ENCODE measurements around the gene WDR64.

Gene WDR64

DNA sequence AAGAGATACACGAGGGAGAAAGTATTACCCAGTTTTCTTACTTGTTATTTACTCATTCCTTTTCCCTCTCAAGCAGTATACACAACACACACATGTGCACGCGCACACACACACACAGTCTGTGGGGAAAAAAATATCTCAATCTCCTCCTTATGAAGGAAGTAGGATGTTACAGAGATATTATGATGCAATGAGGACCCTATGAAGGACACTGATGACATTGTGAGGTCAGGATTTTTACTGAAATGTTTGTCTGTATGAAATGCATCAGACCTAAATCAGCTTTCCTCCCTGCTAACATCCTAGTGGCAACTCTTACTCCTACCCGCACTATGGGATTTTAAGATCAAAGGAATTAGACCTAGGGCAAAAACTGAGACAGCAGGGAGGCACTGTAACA is at the start of gene WDR64:
TSS of gene WDR64 (plus strand) at position 270 of the 400 bp plus-strand sequence. CDS start 204 bp downstream, outside the sequence.
- DNase-seq: no peak

DNA sequence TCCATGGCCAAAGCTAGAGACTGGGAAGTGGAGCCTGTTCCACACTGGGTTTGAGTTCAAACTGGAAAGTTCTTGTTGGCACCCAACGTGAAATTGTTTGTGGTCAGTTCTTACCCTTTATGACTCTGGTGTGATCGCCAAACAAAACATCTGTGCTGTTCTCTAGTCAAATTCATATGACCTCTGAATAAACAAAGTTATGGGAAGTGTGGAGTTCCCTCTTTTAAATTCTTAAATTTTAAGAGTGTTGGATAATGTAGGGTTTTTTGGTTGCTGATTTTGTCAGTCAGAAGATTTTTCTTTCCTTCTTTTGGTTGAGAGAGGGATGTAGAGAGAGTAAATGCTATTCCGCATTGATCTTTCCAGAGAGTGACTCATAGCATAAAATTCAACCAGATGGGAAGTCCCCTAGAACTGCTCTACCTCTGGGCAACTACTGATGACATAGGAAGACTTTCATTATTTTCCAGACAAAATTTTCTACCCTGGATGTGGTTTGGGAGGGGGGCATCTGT is 48.3 kb upstream of the WDR64 start:
- DNase-seq: no peak

DNA sequence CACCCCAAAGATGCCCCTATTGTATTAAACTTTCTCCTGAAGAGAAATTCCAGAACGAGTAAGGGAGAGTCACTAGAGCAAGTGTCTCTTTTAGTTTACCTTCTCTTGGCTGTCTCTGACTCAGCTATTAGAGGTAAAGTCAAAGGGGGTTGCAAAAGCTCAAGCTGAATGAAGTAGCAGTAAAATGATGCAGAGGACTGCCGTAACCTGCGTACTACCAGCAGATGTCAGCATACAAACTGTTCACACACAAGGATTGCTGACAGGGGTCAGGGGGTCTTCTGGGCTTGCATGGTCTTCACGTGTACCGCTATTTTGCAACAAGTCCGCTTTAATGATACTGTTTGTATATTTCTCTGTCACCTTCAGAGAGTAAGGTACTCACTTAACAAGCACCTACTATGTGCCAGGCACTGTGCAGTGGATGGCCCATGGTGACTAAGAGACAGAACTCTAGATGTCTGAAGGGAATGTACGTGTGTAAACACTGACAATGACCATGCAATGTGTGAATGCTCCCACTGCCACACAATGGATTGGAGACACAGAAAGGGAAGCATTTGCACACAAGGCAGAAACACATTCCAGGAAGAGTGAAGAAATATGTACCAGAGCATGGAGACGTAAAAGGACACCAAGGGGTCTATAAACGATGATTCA is 46.8 kb upstream of the WDR64 start:
- DNase-seq: no peak

DNA sequence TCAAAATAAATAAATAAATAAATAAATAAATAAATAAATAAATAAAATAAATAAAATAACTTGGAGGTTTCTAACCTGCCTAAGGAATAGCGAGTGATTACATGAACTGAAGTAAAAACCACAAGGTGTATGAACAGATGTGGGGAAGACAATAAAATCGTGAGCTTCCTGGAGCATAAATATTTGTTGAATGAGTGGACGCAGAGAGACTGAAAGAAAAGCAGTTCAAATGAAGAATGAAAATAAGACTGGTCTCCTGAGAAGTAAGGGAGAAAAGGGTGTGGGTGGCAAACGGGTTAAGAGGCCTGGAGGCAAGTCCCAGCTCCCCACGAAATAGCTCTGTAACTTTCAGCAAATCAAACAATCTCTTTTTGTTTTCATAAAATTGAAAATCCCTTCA is 45.5 kb upstream of the WDR64 start:
- no peak for DNase-seq

DNA sequence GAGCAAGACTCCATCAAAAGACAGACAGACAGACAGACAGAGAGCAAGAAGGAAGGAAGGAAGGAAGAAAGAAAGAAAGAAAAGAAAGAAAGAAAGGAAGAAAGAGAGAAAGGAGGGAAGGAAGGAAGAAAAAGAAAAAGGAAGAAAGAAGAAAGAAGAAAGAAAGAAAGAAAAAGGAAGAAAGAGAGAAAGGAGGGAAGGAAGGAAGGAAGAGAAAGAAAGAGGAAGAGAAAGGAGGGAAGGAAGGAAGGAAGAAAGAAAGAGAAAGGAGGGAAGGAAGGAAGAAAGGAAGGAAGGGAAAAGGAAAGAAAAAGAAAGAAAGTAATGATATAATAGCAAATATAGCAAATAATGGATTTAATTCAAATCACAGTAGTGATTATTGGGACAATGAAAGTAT is 44.6 kb upstream of the WDR64 start:
- DNase-seq: no peak

DNA sequence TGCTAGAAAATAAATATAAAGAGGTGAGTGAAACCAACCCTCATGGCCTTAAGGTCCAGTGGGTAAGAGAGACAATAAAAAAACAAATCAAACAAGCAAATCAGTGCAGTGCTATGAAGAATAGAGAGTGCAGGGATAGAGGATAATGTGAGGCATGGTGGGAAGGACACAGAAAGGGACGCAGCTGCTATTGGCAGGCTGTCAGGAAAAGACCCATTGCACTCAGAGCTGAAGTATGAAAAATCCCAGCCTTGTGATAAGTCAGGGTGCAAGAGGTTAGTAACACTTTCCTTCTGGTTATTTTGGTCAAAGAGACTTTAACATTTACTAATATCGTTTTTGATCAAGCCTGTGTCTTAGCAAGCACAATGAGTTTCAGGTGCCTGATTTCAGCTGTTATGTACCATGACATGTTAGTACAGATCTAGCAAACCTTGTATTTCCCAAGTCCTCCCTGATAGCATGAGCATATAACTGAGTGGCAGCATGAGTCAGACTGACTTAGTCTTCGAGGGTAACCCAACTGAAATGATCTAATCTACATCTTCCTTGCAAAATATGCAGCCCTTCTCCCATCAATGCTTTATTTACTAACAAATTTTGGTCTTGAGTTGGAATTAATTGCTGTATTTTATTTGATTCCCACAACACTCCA is 43.6 kb upstream of the WDR64 start:
- no peak for DNase-seq

DNA sequence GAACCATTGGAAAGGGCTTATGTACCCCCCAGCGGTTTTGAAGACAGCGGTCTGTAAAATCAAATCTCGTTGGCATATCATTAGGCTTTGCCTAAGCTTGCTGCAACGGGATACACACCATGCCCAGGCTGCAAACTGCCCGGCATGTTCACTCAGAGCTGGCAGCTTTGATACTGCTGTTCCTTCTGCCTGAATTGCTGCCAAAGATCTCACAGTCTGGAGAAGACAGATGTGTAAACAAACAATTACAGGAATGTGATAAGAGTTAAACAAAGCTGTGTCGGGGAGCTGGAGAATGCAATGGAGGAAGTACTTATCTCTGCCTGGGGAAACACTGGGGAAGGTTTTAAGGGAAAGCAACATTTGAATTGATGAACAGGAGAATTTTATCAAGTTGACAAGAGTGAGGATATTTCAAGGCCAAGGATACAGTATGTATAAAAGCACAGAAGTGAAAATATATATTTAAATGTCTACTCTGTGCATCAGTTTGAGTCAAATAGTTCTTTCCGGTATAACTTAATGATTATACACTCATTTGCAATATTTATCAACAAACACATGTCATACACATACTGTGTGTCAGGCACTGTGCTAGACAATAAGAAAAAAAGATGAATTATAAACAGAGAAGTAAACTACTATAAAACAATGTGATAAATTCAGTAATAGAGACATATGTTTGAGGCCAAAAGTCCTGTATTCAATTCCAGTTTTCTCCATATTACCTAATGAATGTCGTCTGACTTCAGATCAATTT is 41.8 kb upstream of the WDR64 start:
- peak; percentile 55 for DNase-seq

DNA sequence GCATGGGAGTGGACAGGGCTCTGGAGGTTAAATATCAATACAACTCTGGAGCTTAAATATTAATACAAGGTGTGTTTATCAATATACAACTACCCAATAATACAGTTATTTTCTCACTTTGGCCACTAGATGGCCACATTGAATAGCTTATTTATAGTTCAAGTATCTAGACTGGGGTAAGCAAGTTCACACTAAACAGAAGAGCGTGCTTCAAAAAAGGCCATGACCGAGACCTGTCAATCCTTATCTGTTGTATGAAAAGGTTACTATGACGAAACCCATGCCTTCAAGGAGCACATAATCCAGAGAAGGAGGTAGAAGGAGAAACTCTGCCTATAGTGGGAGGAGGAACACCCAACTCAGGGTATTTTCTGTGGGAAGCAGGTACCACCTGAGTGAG is 41.0 kb upstream of the WDR64 start:
- peak; percentile 71 for DNase-seq

DNA sequence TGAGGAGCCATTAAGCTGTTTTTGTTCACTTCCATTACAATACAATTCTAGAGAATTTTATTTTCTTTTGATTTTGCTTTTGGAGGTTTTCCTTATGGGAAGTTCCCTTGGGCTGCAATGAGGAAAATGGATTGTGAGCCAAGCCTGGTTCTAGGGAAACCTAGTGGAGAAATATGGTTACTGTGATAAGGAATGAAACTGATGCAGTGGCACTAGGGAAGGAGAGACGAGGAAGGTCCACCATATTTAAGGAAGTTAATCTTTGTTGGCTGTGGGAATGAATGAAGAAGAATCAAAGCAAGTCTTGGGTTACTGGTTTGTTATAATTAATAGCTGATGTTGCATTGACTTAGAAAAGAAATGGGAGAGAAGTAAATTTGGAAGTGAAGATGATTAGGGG is 40.3 kb upstream of the WDR64 start:
- no peak for DNase-seq

DNA sequence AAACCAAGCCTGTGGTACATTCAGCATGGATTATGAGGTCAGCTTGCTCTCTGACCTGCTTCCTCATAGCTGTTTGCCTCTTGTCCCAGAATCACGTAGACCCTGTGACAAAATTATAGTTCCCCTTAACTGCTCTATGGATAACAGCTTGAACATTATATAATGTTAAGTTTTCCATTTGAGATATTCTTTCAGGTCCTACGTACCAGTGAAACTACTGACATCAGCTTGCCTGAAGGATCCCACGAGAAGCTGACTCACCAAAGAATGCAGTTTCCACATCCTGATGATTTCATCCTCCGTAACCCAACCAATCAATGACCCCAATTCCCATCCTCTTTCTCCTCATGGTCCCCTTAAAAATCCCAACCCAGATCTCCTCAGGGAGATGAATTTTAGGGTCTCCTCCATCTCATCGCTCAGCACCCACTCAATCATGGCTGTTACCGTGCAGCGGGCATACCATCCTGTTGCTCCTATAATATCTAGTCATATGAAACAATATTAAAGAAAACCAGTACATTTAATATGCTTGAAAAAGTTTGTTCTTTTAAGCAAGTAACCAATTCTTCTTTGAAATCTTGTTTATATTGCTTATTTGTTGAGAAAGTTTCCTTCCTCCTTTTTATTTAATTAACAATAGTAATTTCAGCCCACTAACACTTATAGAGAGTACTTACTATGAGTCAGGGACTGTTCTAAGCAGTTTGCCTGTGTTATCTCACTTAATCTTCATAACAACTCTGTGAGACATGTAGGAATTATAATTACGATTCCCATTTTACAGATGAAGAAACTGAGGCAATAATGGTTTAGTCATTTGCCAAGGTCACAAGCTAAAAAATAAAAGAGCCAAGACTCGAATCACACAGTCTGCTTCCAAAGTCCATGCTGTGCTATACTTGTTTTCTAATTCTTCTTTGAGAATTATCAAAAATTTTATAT is 39.3 kb upstream of the WDR64 start:
- DNase-seq: no peak

DNA sequence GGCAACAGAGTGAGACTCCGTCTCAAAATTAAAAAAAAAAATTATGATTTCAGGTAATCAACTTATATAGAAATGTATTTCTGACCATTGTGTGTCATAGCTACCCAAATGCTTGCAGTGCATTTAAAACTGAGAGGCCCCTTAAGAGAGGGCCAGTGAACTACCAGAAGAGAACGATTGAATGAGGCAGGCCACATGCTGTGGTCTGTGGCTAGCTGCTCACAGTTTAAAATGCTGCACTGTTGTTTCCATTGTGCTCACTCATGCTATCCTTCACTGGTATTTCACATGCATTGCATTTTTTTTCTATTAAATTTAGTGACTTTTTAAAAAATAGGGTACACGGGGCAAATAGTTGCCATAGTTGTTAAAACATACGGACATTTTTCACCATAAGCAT is 37.9 kb upstream of the WDR64 start:
- no peak for DNase-seq

DNA sequence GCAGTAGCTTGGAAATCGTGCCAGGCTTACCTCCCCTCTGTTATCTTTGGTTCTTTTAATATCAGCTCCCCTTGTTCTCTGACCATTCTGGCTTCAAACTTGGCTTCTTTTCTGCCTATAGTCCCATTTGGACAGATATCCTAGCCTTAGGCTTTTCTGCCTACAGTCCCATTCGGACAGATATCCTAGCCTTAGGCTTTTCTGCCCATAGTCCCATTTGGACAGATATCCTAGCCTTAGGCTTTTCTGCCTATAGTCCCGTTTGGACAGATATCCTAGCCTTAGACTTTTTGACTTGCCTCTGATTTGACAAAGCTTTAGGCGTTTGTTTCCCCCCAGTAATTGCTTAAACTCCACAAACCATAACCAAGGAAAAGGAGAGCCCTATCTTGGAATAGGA is 37.5 kb upstream of the WDR64 start:
- DNase-seq: no peak

DNA sequence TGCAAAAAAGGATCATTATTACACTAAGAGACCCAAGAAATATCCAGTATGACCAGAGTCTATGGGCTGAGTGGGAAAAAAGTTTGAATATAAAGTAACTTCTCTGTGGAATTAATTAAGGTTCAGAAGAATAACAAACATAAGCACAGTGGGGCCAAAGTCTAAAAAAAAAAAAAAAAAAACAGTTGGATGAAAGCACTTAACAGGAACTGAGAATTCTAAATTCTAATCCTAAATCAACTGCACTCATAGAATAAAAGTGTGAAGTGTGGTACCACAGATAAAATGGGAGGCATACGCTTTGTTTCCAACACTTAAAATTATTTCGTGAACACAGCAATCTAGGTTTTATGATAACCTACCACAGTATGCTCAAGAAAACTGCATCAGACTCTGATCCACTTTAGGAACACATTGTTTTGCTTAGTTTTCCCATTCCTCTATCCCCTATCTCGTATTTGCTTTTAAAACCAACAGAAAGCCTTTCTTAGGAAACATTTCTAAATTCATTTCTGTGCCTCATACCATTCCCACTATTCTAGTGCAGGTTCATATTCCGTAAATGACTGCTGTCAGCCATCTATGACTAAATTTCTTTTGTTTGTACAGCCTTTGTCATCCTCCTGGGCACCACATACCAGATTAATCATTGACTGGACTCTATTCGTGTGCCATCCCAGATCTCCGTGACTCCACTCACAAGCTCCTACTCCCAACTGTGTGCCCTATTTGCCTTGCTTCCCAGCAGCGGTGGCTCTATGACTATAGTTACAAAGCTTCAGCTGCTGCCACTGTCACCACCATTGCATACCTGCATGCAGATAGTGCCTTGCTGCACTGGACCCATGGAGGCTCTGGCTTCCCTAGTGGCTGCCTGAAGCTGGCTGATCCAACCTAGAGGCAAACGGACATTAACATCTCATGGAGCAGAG is 36.8 kb upstream of the WDR64 start:
- no peak for DNase-seq

DNA sequence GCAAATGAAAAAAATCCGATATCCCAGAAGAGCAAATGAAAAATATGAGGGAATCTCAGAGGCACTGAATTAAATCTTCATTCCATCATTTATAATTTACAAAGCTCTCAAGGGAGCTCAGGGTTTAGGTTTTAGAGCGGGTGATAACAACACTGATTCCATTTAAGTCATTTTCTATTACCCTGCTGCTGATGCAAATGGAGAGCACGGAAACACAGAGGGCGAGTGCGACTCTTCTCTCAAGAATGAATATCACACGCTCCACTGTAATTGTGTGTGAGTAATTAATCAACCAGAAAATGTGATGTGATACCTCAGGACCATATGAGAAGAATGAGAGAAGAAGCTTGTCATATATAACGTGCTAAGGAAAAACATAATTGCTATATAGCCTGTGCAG is 34.7 kb upstream of the WDR64 start:
- no peak for DNase-seq

DNA sequence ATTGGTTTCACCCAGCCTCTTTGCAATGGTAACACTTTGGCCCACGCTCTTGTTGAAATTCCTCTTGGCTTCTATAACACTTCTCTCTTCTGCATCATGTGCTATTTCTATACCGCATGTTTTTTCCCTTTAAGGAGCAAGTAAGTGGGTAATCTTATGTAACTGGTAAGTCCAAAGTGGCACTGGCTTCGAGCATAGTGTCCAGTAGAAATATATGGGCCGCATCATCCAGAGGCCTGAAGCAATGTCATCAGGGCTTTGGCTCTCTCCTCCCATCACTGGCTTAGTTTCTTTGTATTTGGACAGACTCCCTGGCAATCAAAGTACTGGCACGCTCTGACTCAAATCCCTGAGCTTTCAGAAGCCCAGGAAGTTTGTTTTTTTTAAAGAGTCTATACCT is 29.4 kb upstream of the WDR64 start:
- no peak for DNase-seq

DNA sequence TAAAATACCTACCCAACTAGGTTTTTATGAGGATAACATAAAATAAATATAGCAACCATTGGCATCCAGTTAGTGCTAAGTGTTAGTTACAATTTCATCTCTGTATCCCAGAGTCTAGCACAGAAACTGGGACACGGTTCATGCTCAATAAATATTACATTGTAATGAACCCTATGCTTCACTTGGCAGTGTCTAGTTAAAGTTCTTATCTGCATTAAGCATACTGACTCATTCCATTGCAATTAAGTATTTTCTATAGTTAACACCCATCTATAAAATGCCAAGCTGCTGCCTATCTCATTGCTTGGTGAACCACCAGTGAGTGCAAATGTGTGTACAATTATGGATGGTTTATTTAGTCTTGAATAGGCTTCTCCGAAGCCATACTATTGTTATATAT is 27.1 kb upstream of the WDR64 start:
- no peak for DNase-seq

DNA sequence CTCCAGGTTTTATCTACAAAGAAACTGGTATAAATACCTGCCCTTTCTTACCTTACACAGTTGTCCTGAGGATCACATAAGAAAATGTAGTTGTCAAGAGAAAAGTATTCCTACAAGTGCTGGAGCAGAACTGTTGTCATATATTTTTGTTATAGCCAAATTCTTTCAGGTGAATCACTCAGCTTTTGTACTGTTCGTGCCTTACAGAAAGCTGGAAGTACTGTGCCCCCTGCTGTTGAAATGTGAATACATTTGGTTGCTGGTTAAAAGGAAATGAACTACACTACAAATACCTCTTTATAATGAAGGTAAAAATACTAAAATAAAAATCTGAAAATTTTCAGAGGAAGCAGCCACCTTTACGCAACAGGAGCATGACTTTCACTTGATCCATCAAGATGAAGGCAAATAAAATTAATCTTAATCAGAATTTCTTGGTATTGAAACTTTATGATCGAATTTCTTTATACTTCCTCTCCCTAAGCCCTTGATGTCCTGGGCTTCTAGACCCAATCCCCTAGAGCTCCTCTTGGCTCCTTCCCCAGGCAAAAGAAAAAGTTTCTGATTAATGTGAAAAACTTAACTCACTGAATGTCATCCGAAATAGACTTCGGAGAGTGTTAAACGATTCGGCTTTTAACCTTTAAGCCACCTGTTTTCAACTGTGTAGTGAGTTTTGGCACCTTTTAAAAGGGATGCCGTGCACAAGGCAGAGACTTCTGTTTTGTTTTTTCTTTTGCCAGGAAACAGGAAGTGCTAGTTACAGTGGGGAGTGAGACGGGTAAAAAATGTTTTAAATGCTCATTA is 24.4 kb upstream of the WDR64 start:
- DNase-seq: no peak

DNA sequence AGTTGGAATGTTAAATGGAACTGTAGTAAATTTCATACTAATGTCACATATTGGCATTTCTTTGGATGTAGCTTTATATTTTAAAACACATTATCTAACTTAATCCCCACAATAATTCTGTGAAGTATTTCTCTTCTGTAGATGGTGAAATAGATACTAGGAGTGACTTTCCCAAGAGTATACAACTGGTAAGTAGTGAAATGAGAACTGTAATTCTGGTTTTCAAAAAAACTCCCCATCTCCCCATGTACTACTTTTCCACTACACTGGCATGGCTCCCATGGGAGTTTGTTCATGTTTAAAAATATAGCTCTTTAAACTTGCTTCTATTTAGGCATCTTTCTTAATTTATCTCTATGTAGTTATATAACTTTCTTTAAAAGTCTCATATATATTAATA is 22.1 kb upstream of the WDR64 start:
- DNase-seq: no peak

DNA sequence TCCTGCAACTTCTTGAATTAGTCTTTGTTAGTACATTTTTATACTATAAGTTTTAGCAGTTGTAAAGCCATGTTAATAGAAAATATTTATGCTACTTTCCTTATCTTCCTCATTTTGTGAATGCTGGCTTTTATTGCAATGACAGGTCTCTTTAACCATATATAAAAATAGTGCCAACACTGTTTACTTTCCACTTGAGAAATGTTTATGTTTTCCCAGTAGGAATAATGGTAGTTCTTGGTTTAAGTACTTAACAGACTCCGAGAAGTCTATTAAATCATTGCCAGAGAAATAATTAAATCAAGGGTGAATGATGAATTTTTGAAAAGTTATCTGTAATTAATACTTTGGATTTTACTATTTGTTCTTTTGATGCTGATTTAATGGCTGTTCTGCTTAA is 21.6 kb upstream of the WDR64 start:
- DNase-seq: no peak

DNA sequence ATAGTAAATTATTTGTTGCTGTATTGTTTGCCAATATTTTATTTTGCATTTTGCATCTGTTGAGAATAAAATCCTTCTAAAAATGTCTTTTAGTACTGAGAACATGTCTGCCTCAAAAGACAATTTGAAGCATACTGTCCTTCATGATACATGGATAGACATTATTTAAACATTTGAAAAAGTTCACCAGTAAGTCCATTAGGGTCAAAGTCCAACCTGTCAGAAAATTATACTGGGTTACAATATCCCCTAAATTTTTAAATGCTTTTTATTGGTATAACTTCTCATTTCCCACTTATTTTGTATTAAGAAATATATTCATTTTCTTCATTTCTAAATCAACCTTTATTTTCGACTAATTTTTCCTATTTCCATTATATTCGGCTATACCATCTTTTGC is 21.2 kb upstream of the WDR64 start:
- no peak for DNase-seq

DNA sequence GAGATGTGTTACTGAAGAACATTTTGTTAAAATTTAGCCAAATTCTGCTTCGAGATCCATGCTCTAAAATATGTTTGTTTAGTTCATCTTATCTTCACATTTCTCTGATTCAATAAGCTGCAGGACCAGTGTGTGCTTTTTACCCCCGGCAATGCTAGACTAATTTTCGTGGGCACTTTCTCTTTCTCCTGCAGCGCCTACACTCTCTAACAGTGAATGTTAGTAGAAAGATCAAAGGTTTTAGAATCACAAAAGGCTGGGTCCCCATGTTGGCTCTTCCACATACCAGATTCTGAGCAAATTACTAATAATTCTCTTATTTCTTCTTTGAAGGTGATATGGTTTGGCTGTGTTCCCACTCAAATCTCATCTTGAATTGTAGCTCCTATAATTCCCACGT is 20.4 kb upstream of the WDR64 start:
- DNase-seq: no peak
